ENCODE data around the gene P3H1. TPM values are rescaled to one million over a fixed set of nuclear protein-coding genes. Genes with fewer than 3 reads are reported as not detected.
"Not testable (repeated sequence)": the region's sequence is repeated elsewhere in the genome, so short reads cannot be mapped to it uniquely, and the experiment has no call there.

The P3H1 gene
- total RNA-seq, 4 donors from 2014 or later, result 11.5 to 119 (median 34.7) TPM

DNA sequence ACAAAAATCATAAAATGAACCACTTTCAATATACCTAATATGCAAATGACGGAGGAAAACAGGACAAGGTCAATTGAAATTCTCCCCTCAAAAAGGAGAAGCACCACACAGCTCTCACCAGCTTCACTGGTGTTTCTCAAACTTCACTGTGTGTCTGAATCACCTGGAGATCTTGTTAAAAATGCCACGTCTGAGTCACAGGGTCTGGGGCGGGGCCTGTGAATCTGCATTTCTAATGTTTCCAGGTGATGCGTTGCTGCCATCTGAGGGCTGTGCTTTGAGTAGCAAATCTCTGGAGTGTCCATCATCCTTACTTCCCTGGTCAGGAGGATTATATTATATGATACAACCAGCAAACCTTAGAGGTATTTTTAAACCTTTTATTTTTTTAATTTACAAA is 35.8 kb downstream of the P3H1 start:
- no peaks in the 10 kb centered on the region for H3K27me3 ChIP-seq
- H3K4me3 ChIP-seq, result no peak overlapping the region
- TF ChIP-seq POLR2A (IDR thresholded peaks at IDR 0.05) (no peak), CTCF (IDR thresholded peaks at IDR 0.05) (no peak)
- H3K36me3 ChIP-seq, result no peaks in the 10 kb centered on the region
- intact Hi-C loops (cut with DNase I; ENCODE audit: low total_unique reads), result no loop called here
- H3K9me3 ChIP-seq, result no peaks in the 10 kb centered on the region
- no peak overlapping the region for H3K27ac ChIP-seq
- DNase-seq, result no peak
- H3K4me1 ChIP-seq, result no peaks in the 10 kb centered on the region

DNA sequence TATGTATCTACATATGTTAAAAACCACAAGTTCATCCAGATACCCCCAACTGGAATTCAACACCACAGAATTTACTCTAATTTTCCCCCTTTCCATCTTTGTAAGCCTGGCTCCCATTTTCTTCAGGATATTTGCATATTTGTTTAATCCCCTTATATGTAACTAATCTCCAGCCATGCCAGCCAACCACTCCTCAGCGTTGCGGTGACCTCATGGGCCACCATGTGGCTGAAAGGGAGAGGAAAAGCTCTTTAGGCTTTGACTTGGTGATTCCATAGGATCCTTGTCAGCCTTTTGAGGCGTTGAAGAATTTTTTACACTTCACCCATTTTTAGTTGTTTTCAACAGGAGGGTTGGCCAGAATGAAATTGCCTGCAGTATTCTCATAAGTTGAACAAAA is 36.8 kb downstream of the P3H1 start:
- Histone ChIP-seq H3K4me3 (no peak overlapping the region), H3K9me3 (no peaks in the 10 kb centered on the region), H3K27me3 (no peaks in the 10 kb centered on the region), H3K4me1 (no peaks in the 10 kb centered on the region), H3K27ac (no peak overlapping the region), H3K36me3 (no peaks in the 10 kb centered on the region)
- TF ChIP-seq POLR2A (IDR thresholded peaks at IDR 0.05), result no peak
- no peak for TF ChIP-seq CTCF (IDR thresholded peaks at IDR 0.05)
- DNase-seq, result no peak
- intact Hi-C loops (cut with DNase I; ENCODE audit: low total_unique reads), result no loop called here

GRCh38 chr1:42725820-42726219 is 41.0 kb downstream of the P3H1 start:
- DNase-seq; H3K27me3 ChIP-seq; H3K9me3 ChIP-seq; H3K27ac ChIP-seq; intact Hi-C loops (cut with DNase I; ENCODE audit: low total_unique reads); H3K36me3 ChIP-seq; H3K4me1 ChIP-seq; H3K4me3 ChIP-seq: not testable (repeated sequence)

DNA sequence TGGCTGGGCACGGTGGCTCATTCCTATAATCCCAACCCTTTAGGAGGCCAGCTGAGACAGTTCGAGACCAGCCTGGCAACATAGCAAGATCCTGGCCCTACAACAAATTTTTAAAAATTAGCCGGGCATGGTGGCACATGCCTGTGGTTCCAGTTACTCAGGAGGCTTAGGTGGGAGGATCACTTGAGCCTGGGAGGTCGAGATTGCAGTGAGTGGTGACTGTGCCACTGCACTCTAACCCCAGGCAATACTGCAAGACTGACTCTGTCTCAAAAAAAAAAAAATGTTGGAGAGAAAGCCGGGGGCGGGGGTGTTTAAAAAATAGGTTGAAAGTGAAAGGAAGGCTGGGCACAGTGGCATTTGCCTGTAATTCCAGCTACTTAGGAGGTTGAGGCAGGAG is 43.3 kb downstream of the P3H1 start:
- Histone ChIP-seq H3K9me3 (no peaks in the 10 kb centered on the region), H3K27ac (no peak overlapping the region), H3K36me3 (no peaks in the 10 kb centered on the region), H3K4me1 (no peaks in the 10 kb centered on the region), H3K27me3 (no peaks in the 10 kb centered on the region), H3K4me3 (no peak overlapping the region)
- TF ChIP-seq POLR2A (IDR thresholded peaks at IDR 0.05) (no peak), CTCF (IDR thresholded peaks at IDR 0.05) (no peak)
- no peak for DNase-seq
- intact Hi-C loops (cut with DNase I; ENCODE audit: low total_unique reads), result no loop called here

GRCh38 chr1:42722403-42722802 is 44.4 kb downstream of the P3H1 start:
- DNase-seq; H3K36me3 ChIP-seq; H3K27ac ChIP-seq; H3K4me1 ChIP-seq; intact Hi-C loops (cut with DNase I; ENCODE audit: low total_unique reads); H3K27me3 ChIP-seq; H3K9me3 ChIP-seq; H3K4me3 ChIP-seq: not testable (repeated sequence)

DNA sequence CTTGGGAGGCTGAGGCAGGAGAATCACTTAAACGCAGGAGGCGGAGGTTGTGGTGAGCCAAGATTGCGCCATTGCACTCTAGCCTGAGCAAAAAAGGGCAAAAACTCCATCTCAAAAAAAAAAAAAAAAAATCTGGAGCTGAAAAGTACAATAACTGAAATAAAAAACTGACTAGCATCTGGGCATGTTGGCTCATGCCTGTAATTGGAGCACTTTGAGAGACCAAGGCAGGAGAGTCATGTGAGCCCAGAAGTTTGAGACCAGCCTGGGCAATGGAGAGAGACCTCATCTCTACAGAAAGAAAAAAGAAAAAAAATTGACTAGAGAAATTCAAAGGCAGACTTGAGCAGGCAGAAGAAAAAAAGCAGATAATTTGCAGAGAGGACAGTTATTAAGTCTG is 44.9 kb downstream of the P3H1 start:
- H3K27me3 ChIP-seq, result no peaks in the 10 kb centered on the region
- H3K36me3 ChIP-seq, result no peaks in the 10 kb centered on the region
- intact Hi-C loops (cut with DNase I; ENCODE audit: low total_unique reads), result no loop called here
- H3K4me1 ChIP-seq, result no peaks in the 10 kb centered on the region
- H3K9me3 ChIP-seq, result no peaks in the 10 kb centered on the region
- no peak overlapping the region for H3K27ac ChIP-seq
- no peak for DNase-seq
- no peak for TF ChIP-seq POLR2A (IDR thresholded peaks at IDR 0.05)
- no peak for TF ChIP-seq CTCF (IDR thresholded peaks at IDR 0.05)
- H3K4me3 ChIP-seq, result no peak overlapping the region

All from uterus (tissue), 4 donors.